Endothelial cell (in vitro differentiated cells): Measurements from ENCODE around the gene FAM171A2. TPM values are rescaled to one million over a fixed set of nuclear protein-coding genes. Genes with fewer than 3 reads are reported as not detected.

Experiments
- DNase-seq: peaks from one replicate; pipeline ENCODE4 v3.0.0; 2021; ENCODE audit warnings: low spot score
- H3K27ac Mint-ChIP-seq: one replicate; pipeline ENCODE4 v1.8.0; 2021; ENCODE audit warnings: mixed read lengths, inconsistent platforms; ENCODE audit not compliant: unreplicated experiment
- H3K27me3 Mint-ChIP-seq: one replicate; pipeline ENCODE4 v1.8.0; 2021; ENCODE audit warnings: mild to moderate bottlenecking, moderate library complexity, mixed read lengths, inconsistent platforms; ENCODE audit not compliant: unreplicated experiment
- H3K36me3 Mint-ChIP-seq: one replicate; pipeline ENCODE4 v1.8.0; 2021; ENCODE audit warnings: mild to moderate bottlenecking, low read depth, mixed read lengths, inconsistent platforms; ENCODE audit not compliant: unreplicated experiment
- H3K4me1 Mint-ChIP-seq: one replicate; pipeline ENCODE4 v1.8.0; 2021; ENCODE audit warnings: mild to moderate bottlenecking, mixed read lengths, inconsistent platforms; ENCODE audit not compliant: unreplicated experiment
- H3K4me3 Mint-ChIP-seq: one replicate; pipeline ENCODE4 v1.8.0; 2021; ENCODE audit warnings: mild to moderate bottlenecking, mixed read lengths, inconsistent platforms; ENCODE audit not compliant: unreplicated experiment
- H3K9me3 Mint-ChIP-seq: one replicate; pipeline ENCODE4 v1.8.0; 2021; ENCODE audit warnings: mixed read lengths, inconsistent platforms; ENCODE audit not compliant: unreplicated experiment
- total RNA-seq: library from RNA; stranded (reverse); fragmentation: NEBNext Ultra II Directional; extraction: Animal tissue kit (Norgen Biotek cat#: 25700); gene quantifications from one replicate; pipeline ENCODE4 v1.2.1, GENCODE V29; 2021; ENCODE audit not compliant: unreplicated experiment
- TF ChIP-seq, protein P1 (sequence below): fragments of 200-600 bp; sonication (generic); IDR thresholded peaks from one replicate; pipeline ENCODE4 v1.5.0; 2021; ENCODE audit warnings: antibody characterized with exemption; ENCODE audit not compliant: unreplicated experiment

The FAM171A2 gene
- total RNA-seq, 1 donor from 2014 or later, result 53.7 TPM

DNA sequence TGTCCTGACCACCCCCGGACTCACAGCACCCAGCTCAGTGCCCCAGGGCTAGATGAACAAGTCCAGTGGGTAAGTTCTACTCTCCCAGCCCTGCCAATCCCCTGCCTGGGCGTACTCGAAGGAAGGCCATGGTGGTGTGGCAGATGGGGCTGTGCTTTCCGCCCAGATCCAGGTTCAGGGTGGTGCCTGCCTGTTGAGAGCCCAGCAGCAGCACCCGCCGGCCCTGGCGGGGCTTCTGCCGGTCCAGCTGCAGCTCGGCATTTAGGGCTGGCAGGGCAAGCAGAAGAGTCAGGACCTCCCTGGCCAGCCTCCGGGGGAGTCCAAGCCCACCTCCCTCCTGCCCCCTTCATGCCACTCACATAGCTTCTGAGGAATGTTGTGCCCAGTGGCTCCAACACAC lies 16.2 kb upstream of the FAM171A2 start:
- Mint-ChIP-seq H3K27ac (no peak overlapping the region), H3K36me3 (no peaks in the 10 kb centered on the region), H3K4me1 (peaks cover 9% of the 10 kb centered on the region)

DNA sequence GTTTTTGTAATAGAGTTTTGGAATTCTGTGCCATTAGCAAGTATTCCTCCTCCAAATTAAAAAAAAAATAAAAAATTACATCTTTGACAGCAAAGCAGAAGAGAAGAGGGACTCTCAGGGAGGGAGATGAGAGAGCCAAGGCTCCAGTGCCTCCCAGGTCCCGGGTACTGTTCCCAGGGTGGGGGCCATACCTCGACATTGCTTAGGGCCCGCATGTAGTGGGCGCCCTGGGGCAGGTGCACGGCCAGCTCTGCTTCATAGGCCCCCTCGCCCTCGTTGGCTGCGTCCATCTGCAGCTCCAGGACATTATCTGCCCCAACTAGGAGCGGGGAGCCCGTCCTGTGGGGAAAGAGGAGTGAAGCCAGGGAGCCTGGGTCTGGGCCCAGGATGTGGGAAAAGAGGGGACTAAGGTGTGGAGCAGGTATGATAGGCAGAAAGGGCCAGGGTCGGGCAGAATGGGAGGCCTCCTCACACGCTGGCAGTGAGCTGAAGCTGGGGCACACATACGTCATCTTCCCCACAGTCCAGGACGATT lies 14.6 kb upstream of the FAM171A2 start:
- no peaks in the 10 kb centered on the region for H3K36me3 Mint-ChIP-seq
- TF ChIP-seq, protein P1, sequence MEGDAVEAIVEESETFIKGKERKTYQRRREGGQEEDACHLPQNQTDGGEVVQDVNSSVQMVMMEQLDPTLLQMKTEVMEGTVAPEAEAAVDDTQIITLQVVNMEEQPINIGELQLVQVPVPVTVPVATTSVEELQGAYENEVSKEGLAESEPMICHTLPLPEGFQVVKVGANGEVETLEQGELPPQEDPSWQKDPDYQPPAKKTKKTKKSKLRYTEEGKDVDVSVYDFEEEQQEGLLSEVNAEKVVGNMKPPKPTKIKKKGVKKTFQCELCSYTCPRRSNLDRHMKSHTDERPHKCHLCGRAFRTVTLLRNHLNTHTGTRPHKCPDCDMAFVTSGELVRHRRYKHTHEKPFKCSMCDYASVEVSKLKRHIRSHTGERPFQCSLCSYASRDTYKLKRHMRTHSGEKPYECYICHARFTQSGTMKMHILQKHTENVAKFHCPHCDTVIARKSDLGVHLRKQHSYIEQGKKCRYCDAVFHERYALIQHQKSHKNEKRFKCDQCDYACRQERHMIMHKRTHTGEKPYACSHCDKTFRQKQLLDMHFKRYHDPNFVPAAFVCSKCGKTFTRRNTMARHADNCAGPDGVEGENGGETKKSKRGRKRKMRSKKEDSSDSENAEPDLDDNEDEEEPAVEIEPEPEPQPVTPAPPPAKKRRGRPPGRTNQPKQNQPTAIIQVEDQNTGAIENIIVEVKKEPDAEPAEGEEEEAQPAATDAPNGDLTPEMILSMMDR, result no peak
- DNase-seq, result no peak
- no peak overlapping the region for H3K27ac Mint-ChIP-seq
- peaks cover 6% of the 10 kb centered on the region for H3K4me1 Mint-ChIP-seq
- peaks cover 15% of the 10 kb centered on the region for H3K27me3 Mint-ChIP-seq
- no peaks in the 10 kb centered on the region for H3K9me3 Mint-ChIP-seq
- no peak overlapping the region for H3K4me3 Mint-ChIP-seq

More for the DNA sequence above, 16.2 kb upstream of the FAM171A2 start:
- Mint-ChIP-seq H3K27me3 (peaks cover 15% of the 10 kb centered on the region), H3K4me3 (no peak overlapping the region), H3K9me3 (no peaks in the 10 kb centered on the region)
- DNase-seq, result no peak
- TF ChIP-seq, protein P1, result no peak

DNA sequence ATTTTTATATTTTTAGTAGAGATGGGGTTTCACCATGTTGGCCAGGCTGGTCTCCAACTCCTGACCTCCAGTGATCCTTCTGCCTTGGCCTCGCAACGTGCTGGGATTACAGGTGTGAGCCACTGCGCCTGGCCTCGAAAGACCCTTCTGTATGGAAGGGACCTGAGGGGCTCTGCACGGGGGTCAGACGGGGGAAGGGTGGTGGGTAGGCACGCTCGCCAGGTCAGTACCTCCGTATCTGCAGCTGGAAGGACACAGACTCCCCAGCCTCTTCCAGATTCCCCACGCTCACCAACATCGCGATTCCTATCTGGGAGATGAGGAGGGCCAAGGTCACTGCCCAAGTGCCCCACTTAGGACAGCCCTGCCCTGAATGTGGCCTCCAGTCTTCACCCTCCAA lies 13.1 kb upstream of the FAM171A2 start:
- Mint-ChIP-seq H3K4me1 (peaks cover 1% of the 10 kb centered on the region), H3K27me3 (peaks cover 12% of the 10 kb centered on the region), H3K36me3 (no peaks in the 10 kb centered on the region), H3K4me3 (no peak overlapping the region), H3K9me3 (no peaks in the 10 kb centered on the region), H3K27ac (no peak overlapping the region)
- TF ChIP-seq, protein P1, result no peak
- DNase-seq, result no peak

DNA sequence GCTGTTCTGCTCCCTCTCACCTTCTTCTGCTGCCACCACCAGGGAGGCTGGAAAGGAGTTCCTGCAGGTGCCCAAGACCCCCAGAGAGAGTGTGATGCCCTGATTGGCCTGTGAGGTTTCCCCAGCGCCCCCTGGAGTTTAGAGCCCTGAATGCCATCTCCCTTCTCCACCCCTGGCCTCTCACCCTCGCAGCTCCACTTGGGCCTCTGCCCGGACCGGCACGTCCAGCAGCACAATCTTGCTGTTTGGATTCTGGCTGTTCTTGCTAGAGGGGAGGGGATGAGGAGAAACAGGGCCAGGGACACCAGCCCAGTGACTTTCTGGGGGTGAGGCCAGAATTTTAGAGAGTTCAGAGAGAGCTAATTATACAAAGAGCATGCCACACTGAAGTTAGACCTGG lies 12.5 kb upstream of the FAM171A2 start:
- peak; percentile 62 for DNase-seq
- Mint-ChIP-seq H3K9me3 (no peaks in the 10 kb centered on the region), H3K36me3 (no peaks in the 10 kb centered on the region), H3K27me3 (peaks cover 12% of the 10 kb centered on the region), H3K4me3 (no peak overlapping the region), H3K4me1 (no peaks in the 10 kb centered on the region), H3K27ac (no peak overlapping the region)
- TF ChIP-seq, protein P1, result peak; percentile 55

DNA sequence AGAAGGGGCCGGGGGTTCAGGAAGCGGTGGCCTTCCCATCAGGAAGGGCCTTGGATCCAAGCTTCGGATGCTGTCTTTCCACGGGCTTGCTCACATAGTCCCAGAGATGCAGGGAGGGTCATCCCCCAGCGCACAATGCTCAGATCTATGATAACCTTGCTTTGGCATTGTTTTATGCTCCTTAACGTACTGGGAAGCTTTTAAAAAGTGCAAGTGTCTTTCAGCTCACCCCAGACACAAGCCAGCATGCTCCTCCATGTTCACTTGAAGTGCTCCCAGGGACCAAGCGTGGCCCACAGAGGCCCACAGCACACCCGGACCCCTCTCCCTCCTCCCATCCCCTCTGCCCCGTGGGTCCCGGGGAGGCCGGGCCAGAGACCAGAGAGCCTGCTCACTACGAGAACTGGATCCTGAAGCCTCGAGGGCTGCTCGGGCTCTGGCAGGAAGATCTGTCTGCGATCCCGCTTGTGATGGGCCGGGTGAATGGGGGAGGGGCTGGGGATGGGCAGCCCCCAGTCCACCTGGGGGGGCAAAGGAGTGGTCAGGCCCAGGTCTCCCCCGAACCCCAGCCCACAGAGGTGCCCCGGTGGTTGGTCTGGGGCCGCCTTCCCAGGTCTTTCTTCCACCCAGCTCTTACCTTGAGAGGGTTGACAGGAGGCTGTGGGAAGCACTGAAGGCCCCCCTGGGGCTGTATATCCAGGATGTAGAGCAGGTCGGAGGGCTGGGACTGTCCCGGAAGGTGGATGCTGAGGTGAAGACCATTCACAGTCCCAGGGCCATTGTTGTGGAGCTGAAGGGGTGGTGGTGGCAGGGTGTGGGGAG lies 11.8 kb upstream of the FAM171A2 start:
- H3K9me3 Mint-ChIP-seq, result no peaks in the 10 kb centered on the region
- no peaks in the 10 kb centered on the region for H3K36me3 Mint-ChIP-seq
- TF ChIP-seq, protein P1, result no peak
- no peak overlapping the region for H3K4me3 Mint-ChIP-seq
- DNase-seq, result no peak
- H3K4me1 Mint-ChIP-seq, result no peaks in the 10 kb centered on the region
- H3K27me3 Mint-ChIP-seq, result peaks cover 12% of the 10 kb centered on the region
- no peak overlapping the region for H3K27ac Mint-ChIP-seq
